Stimulated activated naive CD4-positive, alpha-beta T cell (primary cell): ENCODE data around the gene NXNL1.
A peak's percentile ranks its signal among the peaks of the same experiment; 100 is the strongest.
"Not testable (repeated sequence)": the region's sequence is repeated elsewhere in the genome, so short reads cannot be mapped to it uniquely, and the experiment has no call there.

Experiments
- DNase-seq, 6 experiments: peaks; one replicate each; lab custom pipeline; 2025; lab: John Stamatoyannopoulos, UW

NXNL1 gene, protein sequence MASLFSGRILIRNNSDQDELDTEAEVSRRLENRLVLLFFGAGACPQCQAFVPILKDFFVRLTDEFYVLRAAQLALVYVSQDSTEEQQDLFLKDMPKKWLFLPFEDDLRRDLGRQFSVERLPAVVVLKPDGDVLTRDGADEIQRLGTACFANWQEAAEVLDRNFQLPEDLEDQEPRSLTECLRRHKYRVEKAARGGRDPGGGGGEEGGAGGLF

GRCh38 chr19:17460372-17461230 is at the start of gene NXNL1:
Gene NXNL1 (minus strand): TSS chr19:17460926. CDS start chr19:17460869, 57 bp downstream.
- no peak for DNase-seq

GRCh38 chr19:17508558-17508933 is 47.8 kb upstream of the NXNL1 start:
- not testable (repeated sequence) for DNase-seq

DNA sequence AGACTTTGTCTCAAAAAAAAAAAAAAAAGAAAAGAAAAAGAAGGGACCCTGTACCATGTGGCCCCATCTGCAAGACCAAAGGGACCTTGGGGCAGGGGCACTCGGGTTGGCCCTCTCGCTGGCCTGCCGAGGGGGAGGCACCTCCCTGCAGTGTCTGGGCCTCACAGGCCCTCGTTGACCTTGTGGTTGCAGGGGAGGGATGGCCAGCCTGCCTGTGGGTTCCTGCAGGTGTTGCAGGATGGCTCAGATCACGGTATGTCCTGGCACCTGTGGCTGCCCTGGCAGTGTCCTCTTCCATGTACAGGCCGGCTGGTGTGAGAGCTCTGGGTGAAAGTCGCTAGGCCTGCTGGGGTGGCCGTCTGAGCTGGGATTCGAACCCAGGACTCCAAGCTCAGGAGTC is 46.0 kb upstream of the NXNL1 start:
- no peak for DNase-seq

DNA sequence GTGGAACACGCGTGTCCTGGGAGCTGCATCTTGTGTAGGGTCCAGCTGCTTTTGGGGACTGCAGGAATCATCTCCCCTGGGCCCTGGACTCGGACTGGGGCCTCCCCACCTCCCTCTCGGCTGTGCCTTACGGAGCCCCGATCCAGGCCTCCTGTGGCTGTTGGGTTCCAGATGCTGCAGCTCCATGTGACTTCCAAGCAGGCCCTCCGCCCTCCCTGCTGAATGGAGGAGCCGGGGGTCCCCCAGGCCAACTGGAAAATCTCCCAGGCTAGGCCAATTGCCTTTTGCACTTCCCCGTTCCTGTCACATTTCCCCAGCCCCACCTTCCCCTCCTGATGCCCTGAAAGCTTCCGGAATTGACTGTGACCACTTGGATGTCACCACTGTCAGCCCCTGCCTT is 44.5 kb upstream of the NXNL1 start:
- no peak for DNase-seq

DNA sequence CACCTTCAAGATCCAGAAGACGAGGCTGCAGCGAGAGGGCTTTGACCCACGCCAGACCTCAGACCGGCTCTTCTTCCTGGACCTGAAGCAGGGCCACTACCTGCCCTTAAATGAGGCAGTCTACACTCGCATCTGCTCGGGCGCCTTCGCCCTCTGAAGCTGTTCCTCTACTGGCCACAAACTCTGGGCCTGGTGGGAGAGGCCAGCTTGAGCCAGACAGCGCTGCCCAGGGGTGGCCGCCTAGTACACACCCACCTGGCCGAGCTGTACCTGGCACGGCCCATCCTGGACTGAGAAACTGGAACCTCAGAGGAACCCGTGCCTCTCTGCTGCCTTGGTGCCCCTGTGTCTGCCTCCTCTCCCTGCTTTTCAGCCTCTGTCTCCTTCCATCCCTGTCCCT is 43.7 kb upstream of the NXNL1 start:
- no peak for DNase-seq

DNA sequence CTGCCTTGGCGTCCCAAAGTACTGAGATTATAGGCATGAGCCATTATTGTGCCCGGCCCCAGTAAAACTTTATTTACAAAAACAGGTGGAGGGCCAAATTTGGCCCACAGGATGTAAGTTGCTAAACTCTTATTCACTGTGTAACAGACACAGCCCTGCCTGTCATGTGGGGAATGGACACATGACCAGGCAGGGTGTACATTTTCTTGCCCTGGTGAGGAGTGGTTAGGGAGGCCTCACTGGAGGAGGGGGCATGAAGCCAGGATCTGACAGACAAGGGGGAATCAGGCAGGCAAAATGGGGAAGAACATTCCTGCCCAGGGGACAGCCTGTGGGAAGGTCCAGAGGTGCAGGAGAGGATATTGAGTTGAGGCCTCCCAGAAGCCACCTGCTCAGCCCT is 43.3 kb upstream of the NXNL1 start:
- DNase-seq = no peak

DNA sequence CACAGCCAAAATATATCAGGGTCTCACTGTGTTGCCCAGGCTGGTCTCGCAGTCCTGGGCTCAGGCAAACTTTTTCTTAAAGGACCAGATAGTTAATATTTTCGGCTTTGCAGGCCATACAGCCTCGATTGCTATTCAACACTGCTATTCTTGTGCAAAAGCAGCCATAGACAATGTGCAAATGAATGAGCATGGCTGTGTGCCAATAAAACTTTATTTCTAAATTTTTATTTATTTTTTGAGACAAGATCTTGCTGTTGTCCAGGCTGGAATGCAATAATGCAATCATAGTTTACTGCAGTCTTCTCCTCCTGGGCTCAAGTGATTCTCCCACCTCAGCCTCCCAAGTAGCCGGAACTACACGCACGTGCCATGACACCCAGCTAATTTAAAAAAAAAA is 42.5 kb upstream of the NXNL1 start:
- DNase-seq = no peak

DNA sequence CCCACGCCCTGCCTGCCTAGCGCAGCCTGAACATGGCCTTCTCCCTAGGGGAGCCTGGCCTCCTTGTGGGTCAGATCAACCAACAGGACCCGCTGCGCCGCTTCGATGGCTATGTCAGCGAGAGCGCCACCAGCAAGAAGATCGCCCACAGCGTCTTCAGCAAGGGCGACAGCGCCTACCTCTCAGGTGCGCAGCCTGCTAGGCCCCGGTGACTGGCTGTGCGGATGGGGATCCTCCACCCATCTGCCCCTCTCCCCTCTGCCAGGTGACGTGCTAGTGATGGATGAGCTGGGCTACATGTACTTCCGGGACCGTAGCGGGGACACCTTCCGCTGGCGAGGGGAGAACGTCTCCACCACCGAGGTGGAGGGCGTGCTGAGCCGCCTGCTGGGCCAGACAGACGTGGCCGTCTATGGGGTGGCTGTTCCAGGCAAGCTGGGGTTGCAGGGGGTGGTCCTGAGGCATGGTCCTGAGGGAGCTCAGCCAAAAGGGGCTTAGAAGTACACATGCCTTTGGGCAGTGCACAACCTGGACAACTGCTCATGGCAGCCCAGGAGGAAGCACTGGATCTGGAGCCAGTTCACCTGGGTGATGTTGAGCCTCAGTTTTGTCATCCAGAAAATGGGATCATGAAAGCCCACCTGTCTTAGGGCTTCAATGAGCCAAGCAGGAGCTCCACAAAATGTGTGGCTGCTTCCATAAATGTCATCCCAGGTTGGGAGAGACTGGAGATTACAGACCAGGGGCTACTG is 39.9 kb upstream of the NXNL1 start:
- no peak for DNase-seq

GRCh38 chr19:17499648-17500446 is 39.1 kb upstream of the NXNL1 start:
- no peak for DNase-seq

DNA sequence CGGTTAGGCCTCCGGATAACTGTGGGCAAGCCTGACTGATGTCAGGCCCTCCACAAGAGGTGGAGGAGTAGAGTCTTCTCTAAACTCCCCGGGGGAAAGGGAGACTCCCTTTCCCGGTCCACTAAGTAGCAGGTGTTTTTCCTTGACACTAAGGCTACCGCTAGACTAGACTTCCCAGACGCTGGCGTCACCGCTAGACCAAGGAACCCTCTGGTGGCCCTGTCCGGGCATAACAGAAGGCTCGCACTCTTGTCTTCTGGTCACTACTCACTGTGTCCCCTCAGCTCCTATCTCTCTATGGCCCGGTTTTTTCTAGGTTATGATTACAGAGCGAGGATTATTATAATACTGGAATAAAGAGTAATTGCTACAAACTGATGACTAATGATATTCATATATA is 38.3 kb upstream of the NXNL1 start:
- DNase-seq = not testable (repeated sequence)

DNA sequence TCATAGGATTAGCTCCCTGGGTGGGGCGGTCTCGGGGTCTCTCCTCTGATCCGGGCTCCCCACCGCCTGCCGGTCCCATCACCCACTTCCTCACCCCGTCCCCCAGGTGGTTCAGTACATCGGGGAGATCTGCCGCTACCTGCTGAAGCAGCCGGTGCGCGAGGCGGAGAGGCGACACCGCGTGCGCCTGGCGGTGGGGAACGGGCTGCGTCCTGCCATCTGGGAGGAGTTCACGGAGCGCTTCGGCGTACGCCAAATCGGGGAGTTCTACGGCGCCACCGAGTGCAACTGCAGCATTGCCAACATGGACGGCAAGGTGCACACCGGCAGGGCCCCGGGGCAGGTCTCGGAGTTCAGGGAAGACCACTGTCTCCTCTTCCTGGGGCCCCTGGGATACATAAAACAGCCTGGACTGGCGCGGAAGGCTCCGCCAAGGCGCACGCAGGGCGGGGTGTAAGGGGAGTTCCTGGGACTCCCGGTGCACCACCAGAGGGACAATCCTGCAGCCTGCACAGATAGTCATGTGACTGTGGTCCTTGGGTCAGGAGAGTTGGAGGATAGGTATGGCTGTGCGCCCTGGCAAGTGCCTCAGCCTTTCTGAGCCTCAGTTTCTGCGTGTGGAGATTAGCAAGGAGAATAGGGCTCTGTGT is 36.5 kb upstream of the NXNL1 start:
- no peak for DNase-seq

- DNase-seq = peak; percentile 49 to 80 (median 69)
Measured at GRCh38 chr19:17496337-17496997, 35.7 kb upstream of the NXNL1 start.

GRCh38 chr19:17495639-17496296 is 35.0 kb upstream of the NXNL1 start:
- no peak for DNase-seq

GRCh38 chr19:17491287-17491686 is 30.6 kb upstream of the NXNL1 start:
- no peak for DNase-seq

GRCh38 chr19:17490411-17490810 is 29.7 kb upstream of the NXNL1 start:
- DNase-seq = peak in 3 of 6 experiments; percentile 53 to 62 (median 60)

DNA sequence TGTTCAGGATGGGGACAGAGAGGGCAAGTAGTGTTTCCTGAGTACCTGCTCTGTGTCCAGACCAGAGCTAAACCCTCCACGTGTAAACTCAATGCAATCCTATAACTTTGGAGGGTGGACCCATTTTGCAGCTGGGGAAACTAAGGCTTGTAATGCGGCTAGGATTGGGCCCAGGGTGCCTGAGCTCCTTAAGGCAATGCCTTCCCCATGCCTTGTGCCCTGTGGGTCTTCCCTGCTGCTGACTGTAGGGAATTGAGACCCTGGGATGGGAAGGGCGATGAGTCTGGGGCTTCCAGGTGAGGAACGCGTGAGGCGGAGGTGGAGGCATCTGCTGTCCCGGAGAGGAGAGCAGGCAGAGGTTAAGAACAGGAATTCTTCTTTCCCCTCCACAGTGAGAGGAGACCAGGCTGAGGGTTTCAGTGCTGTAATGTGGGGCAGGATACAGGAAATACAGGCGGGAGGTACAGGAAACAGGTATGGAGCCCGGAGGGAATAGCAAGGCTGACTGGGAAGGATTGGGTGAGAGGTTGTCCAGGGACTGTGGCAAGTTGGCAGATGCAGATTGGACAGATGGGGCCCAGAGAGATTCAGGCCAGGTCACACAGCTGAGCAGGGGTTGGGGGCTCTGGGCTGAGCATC is 28.8 kb upstream of the NXNL1 start:
- no peak for DNase-seq

- peak; percentile 45 to 70 (median 59) for DNase-seq
Measured at GRCh38 chr19:17488593-17489391, 28.1 kb upstream of the NXNL1 start.

DNA sequence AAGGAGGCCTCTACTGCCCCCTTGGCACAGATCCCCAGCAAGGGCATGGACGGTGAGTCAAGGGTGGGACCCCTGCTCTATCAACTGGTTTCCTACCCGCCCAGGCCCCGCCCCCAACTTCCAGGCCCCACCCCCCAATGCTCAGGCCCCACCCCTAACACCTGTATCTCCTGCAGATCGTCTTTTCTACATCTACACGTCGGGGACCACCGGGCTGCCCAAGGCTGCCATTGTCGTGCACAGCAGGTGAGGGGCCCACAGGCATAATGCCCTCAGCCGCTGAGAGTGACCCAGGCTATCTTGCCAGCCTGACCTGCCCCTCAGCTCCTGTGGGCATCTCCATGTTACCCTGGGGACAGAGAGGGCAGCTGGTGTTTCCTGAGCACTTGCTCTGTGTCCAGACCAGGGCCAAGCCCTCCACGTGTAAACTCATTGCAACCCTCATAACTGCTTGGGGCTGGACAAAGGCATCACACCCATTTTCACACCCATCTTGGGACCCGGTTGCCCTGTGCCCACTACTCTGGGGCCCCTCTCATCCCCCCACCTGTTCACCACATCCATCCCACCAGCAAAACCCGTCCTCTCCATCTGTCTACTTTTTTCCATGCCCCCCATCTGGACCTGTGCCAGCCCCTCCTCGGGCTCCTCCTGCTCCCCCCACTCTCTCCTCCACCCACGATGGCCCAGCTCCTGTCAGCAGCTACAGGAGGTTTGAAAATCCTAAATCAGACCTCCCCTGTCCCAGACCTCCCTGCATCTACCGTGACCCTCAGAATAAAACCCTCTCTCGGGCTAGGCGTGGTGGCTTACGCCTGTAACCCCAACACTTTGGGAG is 26.8 kb upstream of the NXNL1 start:
- no peak for DNase-seq
